ENCODE measurements around the gene ACVR1.
"Not testable (repeated sequence)": the region's sequence is repeated elsewhere in the genome, so short reads cannot be mapped to it uniquely, and the experiment has no call there.

ACVR1 gene

DNA sequence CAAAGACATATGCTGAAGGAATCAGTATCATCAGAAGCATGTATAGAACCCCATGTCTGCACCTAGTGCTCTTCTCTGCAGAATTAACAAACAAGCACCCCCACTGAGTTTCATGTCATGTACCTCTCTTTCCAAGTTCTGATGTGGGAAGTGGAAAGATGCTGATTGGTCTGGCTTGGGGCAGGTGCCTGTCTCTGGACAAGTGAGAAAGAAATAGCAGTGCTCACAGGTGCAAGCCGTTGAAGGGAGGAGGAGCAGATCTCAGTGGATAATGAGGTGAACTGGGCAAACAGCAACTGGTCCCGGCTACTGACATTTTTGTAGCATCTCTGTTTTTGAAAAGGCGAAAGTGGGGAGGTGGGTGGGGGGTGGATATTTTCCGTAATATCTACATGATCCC, 17.5 kb upstream of the ACVR1 start:
- no peak for DNase-seq

DNA sequence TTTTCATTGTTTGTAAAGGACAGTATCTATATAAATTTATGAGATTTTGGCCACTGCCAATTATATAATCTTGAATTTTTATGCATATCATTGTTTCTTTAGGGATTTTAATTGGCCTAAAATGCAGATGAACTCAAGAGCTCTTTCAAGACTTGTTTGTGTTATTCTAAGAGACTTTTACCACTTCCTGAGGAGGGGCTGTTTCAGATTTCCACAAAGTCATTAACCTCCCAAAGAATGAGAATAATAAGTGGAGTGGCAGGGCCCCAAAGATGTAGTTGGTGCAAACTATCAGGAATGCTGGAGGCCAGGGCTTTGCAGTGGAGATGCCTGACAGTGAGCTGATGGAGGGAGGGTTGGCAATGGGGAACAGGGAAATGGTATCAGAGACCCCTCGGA, 15.5 kb upstream of the ACVR1 start:
- no peak for DNase-seq

DNA sequence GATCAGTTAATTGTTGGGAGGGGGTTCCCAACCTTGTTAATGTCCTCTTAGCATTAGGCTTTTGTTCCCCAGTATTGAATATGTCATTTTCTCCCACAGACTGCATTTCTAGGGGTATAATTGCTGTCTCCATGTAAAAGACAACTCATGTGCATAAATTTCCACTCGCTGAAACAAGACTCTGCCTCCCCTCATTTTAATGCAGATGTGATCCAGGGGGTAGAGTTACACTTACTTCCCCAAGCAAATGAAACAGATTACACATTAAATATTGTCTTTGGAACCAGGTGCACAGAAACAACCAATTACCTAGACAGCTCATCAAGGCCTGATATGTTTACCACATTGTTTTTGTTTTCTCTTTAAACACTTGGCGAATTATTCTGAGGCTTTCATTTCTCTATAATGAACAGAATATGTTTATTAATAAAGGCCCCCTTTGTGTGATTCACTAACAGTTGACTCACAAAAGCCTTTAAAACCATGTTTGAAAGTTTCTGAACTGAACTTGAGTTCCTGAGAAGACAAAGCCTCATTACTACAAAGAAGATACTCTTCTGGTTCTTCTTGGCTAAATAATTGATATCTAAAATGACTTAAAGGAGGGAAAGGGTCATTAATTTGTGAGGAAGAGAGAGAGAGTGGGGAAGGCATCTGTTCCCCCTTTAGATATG, 15.0 kb upstream of the ACVR1 start:
- DNase-seq, result no peak

DNA sequence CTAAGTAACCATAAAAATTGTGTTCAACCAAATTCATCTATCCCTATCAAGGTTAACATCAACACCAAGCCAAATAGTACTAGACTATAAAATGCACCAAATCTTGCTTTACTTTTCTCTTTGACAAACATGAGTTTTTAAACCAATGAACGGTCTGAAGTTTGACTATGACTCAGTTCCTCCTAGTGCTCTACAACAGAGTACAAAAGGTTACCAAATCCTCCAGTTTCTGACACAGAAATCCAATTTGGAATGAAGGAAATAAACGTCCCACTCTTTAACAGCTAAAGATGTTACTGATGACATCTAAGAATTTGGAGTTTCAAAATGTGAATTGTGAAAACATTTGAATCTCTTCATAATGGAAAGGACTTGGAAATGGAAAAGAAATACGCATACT, 11.8 kb upstream of the ACVR1 start:
- DNase-seq, result no peak

DNA sequence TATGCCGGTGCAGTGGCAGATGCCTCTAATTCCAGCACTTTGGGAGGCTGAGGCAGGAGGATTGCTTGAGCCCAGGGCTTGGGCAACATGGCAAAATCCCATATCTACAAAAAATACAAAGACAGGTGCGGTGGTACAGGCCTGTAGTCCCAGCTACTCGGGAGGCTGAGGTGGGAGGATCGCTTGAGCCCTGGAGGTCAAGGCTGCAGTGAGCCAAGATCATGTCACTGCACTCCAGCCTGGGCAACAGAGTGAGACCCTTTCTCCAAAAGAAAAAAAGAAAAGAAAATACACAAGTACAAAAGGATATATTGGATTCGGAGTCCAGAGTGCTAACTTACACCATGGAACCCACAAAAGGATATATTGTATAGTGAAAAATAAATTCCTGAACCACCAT, 8.4 kb upstream of the ACVR1 start:
- DNase-seq, result not testable (repeated sequence)

DNA sequence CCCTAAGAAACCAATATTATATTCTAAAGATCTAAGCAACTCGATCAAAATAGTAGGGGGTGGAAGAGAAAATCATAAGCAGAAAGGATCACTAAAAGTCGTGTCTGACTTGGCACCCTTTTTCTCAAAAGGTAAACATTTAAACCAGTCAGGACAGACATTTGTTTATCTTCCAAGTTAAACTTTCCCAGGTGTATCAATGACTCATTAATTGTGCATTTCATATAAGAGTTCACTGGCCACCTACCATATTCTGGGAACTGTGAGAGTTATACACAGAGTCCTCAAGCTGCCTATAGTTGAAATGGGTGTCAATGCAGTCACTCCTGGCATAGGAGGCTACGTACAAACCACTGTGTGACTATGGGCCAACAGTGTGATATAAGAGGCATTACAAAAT, 4.8 kb upstream of the ACVR1 start:
- no peak for DNase-seq

DNA sequence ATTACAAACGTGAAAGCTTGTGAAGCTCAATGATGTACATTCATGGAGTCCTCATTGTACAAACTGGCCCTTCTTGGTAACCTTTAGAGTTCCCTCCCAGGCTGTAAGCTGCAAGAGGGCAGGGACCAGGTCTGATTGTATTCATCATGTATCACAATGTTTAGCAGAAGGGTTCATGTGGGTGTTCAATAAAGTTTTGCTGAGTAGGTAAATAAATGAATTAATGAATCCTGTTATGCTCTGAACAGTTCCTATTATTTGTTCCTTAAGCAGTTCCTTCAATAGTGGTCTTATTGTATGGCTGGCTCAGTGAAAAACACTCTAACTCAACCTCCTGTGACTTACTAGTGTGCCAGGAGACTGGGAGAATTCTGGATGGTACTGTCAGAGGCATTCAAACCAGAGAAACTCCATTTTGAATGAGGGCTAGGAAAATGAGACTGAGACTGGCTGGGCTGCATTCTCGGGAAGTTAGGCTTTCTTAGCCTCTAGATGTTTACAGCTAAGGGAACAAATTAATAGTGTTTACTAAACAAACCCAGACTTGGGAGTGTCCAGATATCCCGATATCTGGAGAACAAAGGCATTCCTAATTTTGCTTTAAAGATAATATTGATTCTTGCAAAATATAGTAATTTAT, 1.8 kb upstream of the ACVR1 start:
- no peak for DNase-seq

DNA sequence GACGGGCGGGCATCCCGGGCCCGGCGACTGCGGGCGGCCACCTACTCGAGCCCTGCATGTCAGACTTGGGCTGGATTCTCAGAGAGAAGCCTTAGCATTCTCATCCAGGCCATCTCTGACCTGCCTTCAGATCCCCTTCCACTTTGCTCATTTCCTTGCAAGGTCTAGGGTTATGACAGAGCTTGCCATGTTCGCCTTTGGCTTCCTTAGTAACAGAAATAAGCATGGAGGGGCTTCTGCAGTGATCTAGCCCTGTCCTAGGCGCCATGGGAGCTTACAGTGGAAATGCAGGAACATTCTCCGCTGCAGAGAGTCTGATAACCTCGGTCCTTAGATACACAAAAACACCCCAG, 632 bp upstream of the ACVR1 start:
- DNase-seq, result no peak

DNA sequence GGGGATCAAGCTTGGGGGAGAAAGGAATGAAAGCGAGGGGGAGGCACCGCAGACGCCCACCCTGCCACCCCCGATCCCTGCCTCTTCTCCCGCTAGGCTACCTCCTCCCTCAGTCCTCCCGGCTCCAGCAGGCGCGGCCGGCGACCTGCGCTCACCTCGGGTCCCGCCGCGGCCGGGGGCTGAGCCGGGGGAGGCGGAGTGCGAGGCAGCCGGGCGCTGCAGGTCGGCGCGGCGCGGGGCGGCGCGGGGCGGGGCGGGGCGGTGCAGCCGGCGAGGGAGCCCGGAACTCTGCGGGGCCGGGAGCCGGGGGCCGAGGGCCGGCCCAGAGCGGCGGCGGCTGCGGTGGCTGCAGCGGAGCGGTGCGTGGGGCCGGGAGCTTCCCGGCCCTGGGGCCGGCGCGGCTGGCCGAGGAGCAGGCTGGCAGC, 477 bp downstream of the ACVR1 start:
- peak; percentile 61 for DNase-seq

DNA sequence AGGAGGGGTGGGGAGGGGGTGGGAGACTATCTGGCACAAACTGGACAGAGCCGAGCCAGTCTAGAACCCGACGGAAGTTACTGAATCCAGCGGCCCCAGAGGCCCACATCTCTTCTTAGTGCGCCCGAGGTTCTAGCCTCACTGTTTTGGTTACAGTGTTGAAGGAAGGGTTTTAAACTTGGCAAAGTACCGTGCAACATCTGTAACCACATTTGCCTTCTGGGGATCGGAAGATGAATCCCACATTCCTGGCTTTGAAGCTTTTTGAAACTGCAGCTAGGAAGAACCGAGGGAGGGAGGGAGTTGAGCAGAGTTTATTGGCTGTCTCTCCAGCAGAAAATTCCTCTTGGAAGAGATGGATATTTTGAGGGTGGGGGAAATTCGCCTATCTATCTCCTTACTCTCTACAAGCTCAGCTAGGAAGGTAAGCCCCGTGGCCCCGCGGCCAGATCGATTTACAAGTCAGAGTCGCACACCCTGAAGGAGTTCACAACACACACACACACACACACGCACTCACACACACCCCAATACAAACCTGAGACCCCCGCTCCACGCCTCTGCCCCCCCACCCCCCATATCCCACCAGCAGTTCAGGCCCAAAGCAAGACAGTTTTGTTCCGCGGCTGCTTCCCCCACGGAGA, 1.0 kb downstream of the ACVR1 start:
- DNase-seq, result no peak

DNA sequence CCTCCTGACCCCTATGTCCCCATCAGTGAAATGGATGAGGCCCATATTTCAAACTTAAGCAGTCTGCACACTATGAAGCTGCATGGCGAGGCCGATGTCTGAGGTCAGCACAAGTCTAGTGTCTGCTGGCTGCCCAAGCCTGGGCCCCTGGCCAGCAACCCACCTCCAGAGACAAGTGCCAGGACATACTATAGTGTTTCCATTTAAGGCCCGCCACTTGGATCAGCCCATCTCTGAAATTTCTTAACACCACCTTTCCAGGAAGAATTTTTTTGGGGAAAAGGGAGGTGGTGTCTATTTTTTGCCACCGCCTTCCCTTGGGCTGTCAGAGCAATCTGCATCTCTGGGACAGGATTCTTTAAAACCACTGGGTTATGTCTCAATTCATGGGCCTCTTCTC, 1.8 kb downstream of the ACVR1 start:
- DNase-seq, result no peak

DNA sequence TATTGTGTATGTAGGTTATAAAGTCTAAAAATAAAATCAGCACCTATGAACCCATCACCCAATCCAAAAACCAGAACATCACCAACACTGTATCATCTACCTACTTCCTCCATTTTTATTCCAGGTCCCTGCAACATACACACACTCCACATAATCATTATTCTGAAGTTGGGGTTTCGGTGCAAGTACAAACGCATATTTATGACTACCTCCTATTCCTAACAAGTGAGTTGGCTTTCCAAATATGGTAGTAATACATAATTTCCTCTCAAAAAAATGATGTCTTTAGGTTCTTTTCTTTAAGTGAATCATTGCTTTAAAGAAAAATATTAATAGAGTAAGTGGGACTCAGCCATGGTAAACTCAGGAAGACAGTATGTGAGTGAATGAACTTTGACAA, 3.3 kb downstream of the ACVR1 start:
- no peak for DNase-seq

DNA sequence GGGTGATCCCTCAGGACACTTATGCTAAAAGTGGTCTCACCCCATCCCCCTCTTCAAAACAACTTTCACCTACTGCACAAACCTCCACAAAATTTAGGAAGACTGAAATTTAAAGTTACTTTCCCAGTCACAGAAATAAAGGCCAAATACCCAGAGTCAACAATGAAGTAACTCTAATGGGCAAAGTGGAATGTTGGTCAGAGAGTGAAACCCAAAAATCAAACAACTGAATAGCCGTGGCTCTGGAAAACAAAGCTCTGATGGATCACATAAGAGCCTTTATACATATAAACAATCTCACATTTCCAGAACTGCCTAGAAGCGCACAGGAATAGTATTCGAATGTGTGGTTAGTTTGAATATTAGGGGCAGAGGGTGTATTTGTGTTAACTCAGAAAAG, 4.7 kb downstream of the ACVR1 start:
- DNase-seq, result no peak

DNA sequence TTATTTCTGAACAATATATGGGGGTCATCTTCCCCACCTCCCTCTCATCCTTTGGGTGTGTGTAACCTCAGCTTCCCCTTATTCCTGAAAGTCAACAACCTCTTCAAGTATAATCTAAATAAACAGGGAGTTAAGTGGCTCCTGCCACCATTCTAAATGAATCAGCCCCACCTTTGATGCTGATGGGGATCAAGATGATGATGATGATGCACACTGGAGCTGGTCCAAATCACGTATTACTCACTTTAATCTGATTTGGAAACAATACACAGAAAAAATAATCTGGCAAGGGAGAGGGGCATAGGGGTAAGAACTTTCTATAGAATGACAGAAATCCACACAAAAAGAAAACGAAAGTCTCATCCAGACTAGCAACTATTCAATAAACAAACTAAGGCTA, 7.1 kb downstream of the ACVR1 start:
- DNase-seq, result no peak

DNA sequence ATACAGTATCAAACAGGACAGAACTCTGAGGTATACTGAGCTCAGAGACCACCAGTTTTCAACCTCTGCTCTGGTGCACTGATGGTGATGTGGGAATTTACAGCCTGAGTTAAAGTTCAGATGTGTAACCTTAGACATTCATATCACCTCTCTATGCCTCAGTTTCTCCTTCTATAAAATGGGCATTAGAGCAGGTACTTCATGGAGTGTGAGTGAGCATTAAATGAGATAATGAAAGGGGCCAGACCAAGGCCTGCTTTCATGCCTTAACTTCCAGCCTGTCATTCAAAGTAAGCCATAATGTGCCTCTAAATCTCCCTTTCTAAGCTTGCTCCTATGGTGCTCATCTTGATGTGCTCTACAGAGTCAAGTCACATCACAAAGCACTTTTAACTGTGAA, 8.4 kb downstream of the ACVR1 start:
- no peak for DNase-seq

DNA sequence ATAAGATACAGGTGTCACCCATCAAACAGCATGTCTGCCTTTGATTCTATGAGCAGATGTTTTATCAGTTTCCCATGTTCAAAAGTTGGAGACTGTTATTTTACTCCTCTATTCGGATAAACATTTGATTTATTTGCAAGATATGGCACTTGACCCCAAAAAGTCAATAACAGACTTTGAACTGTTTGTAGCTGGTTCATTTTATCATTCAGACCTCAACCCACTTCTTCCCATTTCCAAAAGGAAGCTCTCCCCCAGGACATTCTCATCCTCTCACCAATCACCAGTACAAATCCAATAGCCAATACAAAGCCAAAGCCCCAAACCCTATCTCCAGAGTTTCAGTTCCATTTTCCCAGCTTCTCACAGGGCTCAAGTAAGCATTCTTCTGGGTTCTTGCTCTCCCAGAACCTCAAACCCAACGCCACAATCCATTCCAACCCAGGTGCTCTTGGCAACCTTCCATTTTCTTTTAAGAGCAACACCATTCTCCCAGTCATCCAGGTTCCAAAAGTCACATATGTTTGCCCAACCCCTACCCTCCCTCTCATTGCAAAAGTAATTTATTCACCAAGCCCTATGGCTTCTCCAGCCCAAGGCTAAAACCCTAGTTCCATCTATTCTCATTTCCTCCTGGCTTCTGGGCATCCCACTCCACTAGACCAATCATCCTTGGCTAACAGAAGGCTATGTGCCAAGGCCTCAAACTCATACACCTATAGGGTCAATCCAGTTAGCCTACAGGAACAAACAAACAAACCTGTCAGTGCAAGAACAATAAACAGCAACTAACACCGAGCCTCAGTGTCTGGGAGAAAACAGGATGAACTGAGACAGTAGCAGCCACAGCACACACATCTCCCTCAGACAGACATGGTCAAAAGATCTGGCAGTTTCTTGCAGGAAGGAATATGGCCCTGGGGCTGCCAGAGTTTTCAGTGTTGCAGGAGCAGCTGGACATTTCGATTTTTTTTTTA, 9.2 kb downstream of the ACVR1 start:
- no peak for DNase-seq

DNA sequence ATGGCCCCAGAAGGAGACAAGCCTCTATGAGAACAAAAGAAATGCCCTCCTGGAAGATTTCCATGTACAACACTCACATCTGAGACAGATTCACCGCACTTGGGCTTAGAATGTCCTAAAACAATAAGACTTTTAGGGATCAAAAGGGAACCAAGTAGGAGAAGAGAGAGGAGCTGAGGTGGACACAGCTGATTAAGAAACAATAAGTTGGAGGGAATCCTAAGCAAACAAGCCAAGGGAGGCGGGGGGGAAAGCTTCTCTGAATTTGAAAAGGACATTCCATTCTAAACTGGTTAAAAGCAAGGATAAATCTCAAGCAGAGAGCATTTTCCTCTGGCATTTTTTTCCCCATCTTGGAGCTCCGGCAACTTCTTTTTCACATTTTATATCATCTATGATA, 9.9 kb downstream of the ACVR1 start:
- DNase-seq, result no peak

DNA sequence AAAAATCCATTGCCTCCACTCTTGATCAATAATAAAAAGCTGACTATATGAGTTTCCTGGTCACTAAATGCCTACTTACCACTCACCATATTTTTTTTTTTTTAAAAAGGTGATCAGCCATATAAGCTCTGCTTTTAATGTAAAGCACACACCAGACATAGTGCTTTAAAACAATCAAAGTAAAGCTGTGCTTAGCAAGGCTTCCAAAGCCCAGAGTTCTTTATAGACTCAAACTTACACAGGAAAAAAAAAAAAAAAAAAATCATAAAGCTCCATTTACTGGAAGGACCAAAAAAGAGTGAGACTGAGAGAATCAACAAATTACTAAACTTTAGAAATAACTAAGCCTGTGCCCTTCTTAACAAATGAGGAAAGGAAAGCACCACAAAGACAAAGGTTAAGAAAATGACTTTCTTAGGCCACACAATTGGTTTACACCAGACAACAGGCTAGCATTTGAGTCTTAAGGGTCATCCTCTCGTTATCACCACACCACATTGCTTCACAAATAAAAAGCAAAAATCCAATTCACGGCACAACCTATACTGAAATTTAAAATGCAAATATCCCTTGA, 11.2 kb downstream of the ACVR1 start:
- no peak for DNase-seq

DNA sequence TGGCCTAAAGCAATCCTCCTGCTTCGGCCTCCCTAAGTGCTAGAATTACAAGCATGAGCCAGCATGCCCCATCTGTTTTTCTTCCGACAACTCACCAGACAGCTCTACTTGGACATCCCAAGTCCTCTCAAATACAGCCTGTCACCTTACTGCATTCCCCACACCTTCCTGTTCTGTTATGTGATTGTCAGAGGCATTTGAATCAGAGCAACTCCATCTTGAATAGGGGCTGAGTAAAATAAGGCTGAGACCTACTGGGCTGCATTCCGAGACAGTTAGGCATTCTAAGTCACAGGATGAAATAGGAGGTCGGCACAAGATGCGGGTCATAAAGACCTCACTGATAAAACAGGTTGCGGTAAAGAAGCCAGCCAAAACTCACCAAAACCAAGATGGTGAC, 17.3 kb downstream of the ACVR1 start:
- DNase-seq, result no peak

DNA sequence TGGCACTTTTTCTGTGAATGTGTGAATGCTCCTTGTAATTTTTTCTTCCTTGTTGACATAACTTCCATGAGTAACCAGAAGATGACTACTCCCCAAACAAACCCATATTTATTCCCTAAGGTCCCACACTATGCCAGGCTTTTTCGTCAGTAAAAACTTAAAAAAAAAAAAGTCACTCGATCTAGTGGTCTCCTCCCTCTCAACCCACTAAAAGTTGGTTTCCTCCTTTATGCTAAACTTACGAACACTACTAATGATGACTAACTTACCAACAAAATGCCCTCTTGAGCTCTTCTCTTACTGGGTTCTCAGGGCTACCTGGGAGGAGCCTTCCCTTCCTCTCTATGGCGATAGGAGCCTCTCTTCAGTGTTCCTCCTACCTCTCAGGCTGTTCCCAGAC, 18.2 kb downstream of the ACVR1 start:
- no peak for DNase-seq

DNA sequence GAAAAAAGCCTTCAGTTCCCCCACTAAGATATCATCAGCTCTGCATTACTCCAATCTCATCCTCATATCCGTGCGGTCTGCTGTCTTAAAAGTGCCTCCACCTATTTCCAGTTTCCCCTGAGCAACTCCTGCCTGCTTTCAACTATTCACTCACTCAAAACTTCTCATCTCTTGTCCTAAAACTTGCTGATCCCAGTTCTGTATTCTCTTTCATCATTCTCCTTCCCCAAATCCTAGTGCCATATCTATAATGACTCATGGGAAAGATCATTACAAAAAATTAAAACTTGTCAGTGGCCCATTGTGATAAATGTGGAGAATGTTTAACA, 20.0 kb downstream of the ACVR1 start:
- no peak for DNase-seq

DNA sequence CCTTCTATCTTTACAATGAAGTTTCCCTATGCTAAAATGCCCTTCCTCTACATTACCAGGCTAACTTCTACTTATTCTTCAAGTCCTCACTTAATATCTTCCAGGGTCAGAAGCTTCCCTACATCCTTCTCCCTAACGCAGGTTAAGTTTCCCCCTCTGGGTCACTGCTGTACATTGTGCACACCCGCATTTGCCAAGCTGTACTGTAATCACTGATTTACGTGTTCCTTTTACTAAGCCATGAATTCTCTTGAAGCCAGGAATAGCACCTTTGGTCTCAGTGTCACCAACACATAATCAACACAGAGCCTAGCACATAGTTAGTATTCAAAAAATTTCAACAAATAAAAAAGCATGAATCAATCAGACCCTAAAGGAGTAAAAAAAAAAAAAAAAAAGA, 22.3 kb downstream of the ACVR1 start:
- DNase-seq, result no peak

DNA sequence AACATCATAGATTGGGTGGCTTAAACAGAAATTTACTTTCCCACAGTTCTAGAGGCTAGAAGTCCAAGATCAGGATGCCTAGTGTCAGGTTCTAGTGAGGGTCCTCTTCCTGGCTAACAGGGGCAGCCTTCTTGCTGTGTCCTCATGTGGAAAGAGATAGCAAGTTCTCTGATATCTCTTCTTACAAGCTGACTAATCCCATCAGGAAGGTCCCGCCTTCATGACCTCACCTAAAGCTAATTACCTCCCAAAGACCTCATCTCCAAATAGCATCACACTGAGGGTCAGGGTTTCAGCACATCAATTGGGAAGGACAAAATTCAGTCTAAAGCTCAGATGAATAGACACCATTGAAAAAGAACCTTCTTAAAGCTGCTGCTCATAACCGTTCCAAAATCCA, 22.9 kb downstream of the ACVR1 start:
- no peak for DNase-seq

All from activated gamma-delta T cell (primary cell).